Astrocyte (in vitro differentiated cells and primary cell): ENCODE data around the gene AKAP13.

Experiments
- EZH2 ChIP-seq: IDR thresholded peaks from 2 replicates; pipeline ENCODE4 v1.6.1; 2012; ENCODE audit warnings: mild to moderate bottlenecking, low read length, inconsistent platforms; ENCODE audit not compliant: insufficient read depth
- TF ChIP-seq, protein P1 (sequence below): IDR thresholded peaks from 2 replicates; pipeline ENCODE4 v1.5.1; 2011; ENCODE audit warnings: low read depth, mild to moderate bottlenecking, inconsistent platforms, low read length, moderate library complexity; ENCODE audit not compliant: insufficient read depth

DNA sequence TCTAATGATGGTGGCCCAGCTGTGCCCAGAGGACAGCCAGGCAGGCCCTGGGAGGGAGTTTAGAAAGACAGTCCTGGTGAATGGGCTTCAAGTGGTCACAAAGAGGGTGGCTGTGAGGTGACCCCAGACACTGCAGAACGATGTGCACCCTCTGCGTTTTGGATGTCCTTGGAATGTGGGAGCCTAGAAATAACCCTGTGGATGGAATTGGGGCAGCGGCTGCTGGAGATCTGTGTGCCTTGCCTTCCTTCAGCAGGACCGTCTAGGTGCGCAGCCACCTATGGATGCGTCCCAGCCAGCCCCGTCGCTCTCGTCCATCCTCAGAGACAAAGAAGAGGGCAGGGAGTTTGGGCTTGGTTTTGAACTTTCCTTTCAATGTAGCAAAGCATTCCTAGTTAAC, 367.8 kb downstream of the AKAP13 start:
- TF ChIP-seq, protein P1, sequence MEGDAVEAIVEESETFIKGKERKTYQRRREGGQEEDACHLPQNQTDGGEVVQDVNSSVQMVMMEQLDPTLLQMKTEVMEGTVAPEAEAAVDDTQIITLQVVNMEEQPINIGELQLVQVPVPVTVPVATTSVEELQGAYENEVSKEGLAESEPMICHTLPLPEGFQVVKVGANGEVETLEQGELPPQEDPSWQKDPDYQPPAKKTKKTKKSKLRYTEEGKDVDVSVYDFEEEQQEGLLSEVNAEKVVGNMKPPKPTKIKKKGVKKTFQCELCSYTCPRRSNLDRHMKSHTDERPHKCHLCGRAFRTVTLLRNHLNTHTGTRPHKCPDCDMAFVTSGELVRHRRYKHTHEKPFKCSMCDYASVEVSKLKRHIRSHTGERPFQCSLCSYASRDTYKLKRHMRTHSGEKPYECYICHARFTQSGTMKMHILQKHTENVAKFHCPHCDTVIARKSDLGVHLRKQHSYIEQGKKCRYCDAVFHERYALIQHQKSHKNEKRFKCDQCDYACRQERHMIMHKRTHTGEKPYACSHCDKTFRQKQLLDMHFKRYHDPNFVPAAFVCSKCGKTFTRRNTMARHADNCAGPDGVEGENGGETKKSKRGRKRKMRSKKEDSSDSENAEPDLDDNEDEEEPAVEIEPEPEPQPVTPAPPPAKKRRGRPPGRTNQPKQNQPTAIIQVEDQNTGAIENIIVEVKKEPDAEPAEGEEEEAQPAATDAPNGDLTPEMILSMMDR = no peak
- no peak for TF ChIP-seq EZH2
